HepG2 (cell line): ENCODE measurements around the gene SLC17A3. TPM values are rescaled to one million over a fixed set of nuclear protein-coding genes. Genes with fewer than 3 reads are reported as not detected.

ENCODE experiments used
- ATAC-seq: fragments of 200-7000 bp; cut with Tn5 transposase; 3 replicates; pipeline ENCODE4 v1.9.1; 2020; ENCODE audit warnings: mild to moderate bottlenecking, moderate library complexity
- BruUV-seq: library from RNA; stranded (reverse); fragments of 400-500 nt; replicated peaks from 2 replicates; lab custom pipeline; 2021; lab: Mats Ljungman, UMichigan
- CTCF ChIA-PET: fragments of 300-600 bp; formaldehyde crosslinking; extraction: SDS; loops from one replicate; lab custom pipeline; 2021; ENCODE audit warnings: low total read pairs, inconsistent platforms, low intra/inter-chr PET ratio; lab: Yijun Ruan, JAX
- POLR2A ChIA-PET: fragments of 350-600 bp; sonication (Branson Sonifier 250); formaldehyde crosslinking; loops from one replicate; lab custom pipeline; 2020; ENCODE audit warnings: antibody characterized with exemption, inconsistent platforms; lab: Yijun Ruan, JAX
- DNase-seq: peaks from one replicate; pipeline ENCODE4 v3.0.0-alpha.2; 2015; ENCODE audit warnings: low spot score
- FAIRE-seq: peaks from 3 replicates; lab custom pipeline; 2011; peaks lifted over from hg19 to GRCh38; lab: Jason Lieb, UNC
- H2AFZ ChIP-seq: one replicate; pipeline ENCODE4 v1.6.1; 2011; ENCODE audit warnings: low read length, inconsistent platforms
- H3K27ac ChIP-seq: fragments of 300-600 bp; 3 replicates; pipeline ENCODE4 v1.8.0; 2011; ENCODE audit warnings: mixed run types, mild to moderate bottlenecking, mixed read lengths, low read length, inconsistent platforms; ENCODE audit not compliant: insufficient read depth; ENCODE audit errors: extremely low read length
- H3K27me3 ChIP-seq, 2 experiments: fragments of 200-600 bp in 1 of 2; 2 replicates in 1 of 2; 3 replicates in 1 of 2; pipeline versions ENCODE4 v1.6.0 to v1.8.0; 2011; ENCODE audit warnings: low read length in 2 of 2, mild to moderate bottlenecking in 2 of 2, moderate library complexity in 2 of 2, inconsistent platforms in 1 of 2; ENCODE audit not compliant: insufficient read depth in 2 of 2, control insufficient read depth in 1 of 2
- H3K36me3 ChIP-seq, 2 experiments: fragments of 200-600 bp in 1 of 2; replicated peaks in 1 of 2; 2 replicates in 1 of 2; 3 replicates in 1 of 2; pipeline versions ENCODE4 v1.5.1 to v1.8.0; 2011; ENCODE audit warnings: low read length in 2 of 2, inconsistent platforms in 1 of 2; ENCODE audit not compliant: insufficient read depth in 2 of 2, control insufficient read depth in 1 of 2
- H3K4me1 ChIP-seq: 2 replicates; pipeline ENCODE4 v1.5.1; 2012; ENCODE audit warnings: low read length, inconsistent platforms; ENCODE audit not compliant: insufficient read depth
- H3K4me2 ChIP-seq: 2 replicates; pipeline ENCODE4 v1.6.0; 2011; ENCODE audit warnings: low read depth, low read length, inconsistent platforms
- H3K4me3 ChIP-seq, 3 experiments: fragments of 200-600 bp in 1 of 3; sonication (generic), shearing (Covaris generic) in 1 of 3; replicated peaks in 1 of 3; 2 replicates each; pipeline ENCODE4 v1.5.1; 2011 to 2016; ENCODE audit warnings: low read length in 3 of 3, inconsistent platforms in 2 of 3, low read depth in 2 of 3, mild to moderate bottlenecking in 2 of 3, control low read depth in 1 of 3, mixed read lengths in 1 of 3; ENCODE audit not compliant: insufficient read depth in 1 of 3
- H3K79me2 ChIP-seq: one replicate; pipeline ENCODE4 v1.6.1; 2011; ENCODE audit warnings: low read length, inconsistent platforms; ENCODE audit not compliant: insufficient read depth
- H3K9ac ChIP-seq: 2 replicates; pipeline ENCODE4 v1.6.0; 2011; ENCODE audit warnings: mild to moderate bottlenecking, low read depth, low read length, inconsistent platforms; ENCODE audit not compliant: insufficient read depth
- H3K9me3 ChIP-seq: 2 replicates; pipeline ENCODE4 v1.5.1; 2012; ENCODE audit warnings: mild to moderate bottlenecking, low read length
- H4K20me1 ChIP-seq: 2 replicates; pipeline ENCODE4 v1.6.0; 2011; ENCODE audit warnings: inconsistent platforms, mild to moderate bottlenecking, low read length, moderate library complexity; ENCODE audit not compliant: insufficient read depth
- BCL6 ChIP-seq: IDR thresholded peaks from 2 replicates; pipeline ENCODE4 v1.6.1; 2016; ENCODE audit warnings: missing genetic modification reagents, missing compliant biosample characterization
- CREM ChIP-seq, 2 experiments: sonication (generic) in 1 of 2; formaldehyde crosslinking in 1 of 2; IDR thresholded peaks; 2 replicates each; pipeline versions ENCODE4 v1.4.0 to v1.6.1; 2016 to 2020; ENCODE audit warnings: antibody characterized with exemption in 1 of 2, mild to moderate bottlenecking in 1 of 2, missing genetic modification reagents in 1 of 2
- EP300 ChIP-seq, 3 experiments: sonication (generic) in 1 of 3; formaldehyde crosslinking in 1 of 3; IDR thresholded peaks; 2 replicates each; pipeline versions ENCODE4 v1.5.1 to v1.6.1; 2011 to 2020; ENCODE audit warnings: low read depth in 2 of 3, low read length in 2 of 3, borderline replicate concordance in 1 of 3, improper control_type of control experiment in 1 of 3, mild to moderate bottlenecking in 1 of 3, missing genetic modification reagents in 1 of 3, moderate library complexity in 1 of 3
- FOXK2 ChIP-seq: fragments of 450-650 bp; IDR thresholded peaks from 2 replicates; pipeline ENCODE4 v1.6.1; 2016
- HNF4G ChIP-seq, 2 experiments: sonication (generic) in 1 of 2; formaldehyde crosslinking in 1 of 2; IDR thresholded peaks; 2 replicates each; pipeline versions ENCODE4 v1.4.0 to v1.6.1; 2011 to 2020; ENCODE audit warnings: borderline replicate concordance in 2 of 2, low read depth in 2 of 2, mild to moderate bottlenecking in 2 of 2, low read length in 1 of 2, missing genetic modification reagents in 1 of 2, moderate library complexity in 1 of 2
- JDP2 ChIP-seq: sonication (generic); formaldehyde crosslinking; IDR thresholded peaks from 2 replicates; pipeline ENCODE4 v1.8.1; 2022; ENCODE audit warnings: missing genetic modification reagents, borderline replicate concordance
- NFE2L2 ChIP-seq: fragments of 150-350 bp; IDR thresholded peaks from 2 replicates; pipeline ENCODE4 v1.6.1; 2014; ENCODE audit warnings: low read length
- TAF15 ChIP-seq: fragments of 200-400 bp; formaldehyde crosslinking; IDR thresholded peaks from one replicate; pipeline ENCODE4 v1.6.1; 2018; ENCODE audit warnings: mild to moderate bottlenecking, low read depth, low read length; ENCODE audit not compliant: poor library complexity, severe bottlenecking
- ZNF350 ChIP-seq: sonication (generic); formaldehyde crosslinking; IDR thresholded peaks from 2 replicates; pipeline ENCODE4 v1.4.0; 2020; ENCODE audit warnings: mild to moderate bottlenecking, low read depth, missing genetic modification reagents, borderline replicate concordance
- ZNF530 ChIP-seq: sonication (generic); formaldehyde crosslinking; IDR thresholded peaks from 2 replicates; pipeline ENCODE4 v1.5.0; 2020; ENCODE audit warnings: low read depth, mild to moderate bottlenecking, missing genetic modification reagents
- WGBS: methylation state at CpG from one replicate; pipeline ENCODE4 v1.1.6; 2017; ENCODE audit warnings: low lambda C conversion rate; 5-methylcytosine and 5-hydroxymethylcytosine counted together
- in situ Hi-C: cut with HindIII; loops from 2 replicates; pipeline ENCODE4 v1.10.0; 2017; ENCODE audit warnings: low pct_unique_long_range_greater_than_20kb; ENCODE audit not compliant: extremely low pct_ligation_motif_present
- intact Hi-C: fragments of 100-400 bp; cut with micrococcal nuclease; formaldehyde crosslinking; loops from one replicate; pipeline ENCODE4 v1.10.0; 2022; ENCODE audit not compliant: unreplicated experiment
- polyA plus RNA-seq, 8 experiments: library from polyadenylated mRNA; depleted of rRNA in 3 of 8; stranded (reverse) in 7 of 8; unstranded in 1 of 8; fragments of >200 nt; fragmentation: Illumina TruSeq in 4 of 8; extraction: Trizol in 4 of 8; gene quantifications; 2 replicates each; pipeline versions ENCODE4 v1.2.1 to v1.2.3, GENCODE V29; 2011 to 2016; ENCODE audit warnings: low read depth in 4 of 8, missing spikeins in 1 of 8, mixed read lengths in 1 of 8; ENCODE audit not compliant: insufficient read depth in 1 of 8
- total RNA-seq, 5 experiments: library from RNA; depleted of rRNA; stranded (reverse); fragments of >200 nt; fragmentation: Illumina TruSeq; extraction: Trizol; gene quantifications; 2 replicates each; pipeline ENCODE4 v1.2.3, GENCODE V29; 2016; ENCODE audit warnings: low read depth in 1 of 5
- TF ChIP-seq, protein P1 (sequence below): sonication (generic); formaldehyde crosslinking; IDR thresholded peaks from 2 replicates; pipeline ENCODE4 v1.5.0; 2020; ENCODE audit warnings: mild to moderate bottlenecking, low read depth, missing genetic modification reagents, borderline replicate concordance
- TF ChIP-seq, protein P2 (sequence below): sonication (generic); formaldehyde crosslinking; conservative IDR thresholded peaks from 2 replicates; pipeline ENCODE4 v1.4.0; 2020; ENCODE audit warnings: mild to moderate bottlenecking, missing genetic modification reagents, moderate library complexity
- TF ChIP-seq, protein P3 (sequence below): sonication (generic); formaldehyde crosslinking; IDR thresholded peaks from 2 replicates; pipeline ENCODE4 v1.5.0; 2020; ENCODE audit warnings: missing genetic modification reagents, mild to moderate bottlenecking, borderline replicate concordance
- TF ChIP-seq, protein P4 (sequence below): IDR thresholded peaks from 2 replicates; pipeline ENCODE4 v1.4.0; 2020; ENCODE audit warnings: mild to moderate bottlenecking, missing genetic modification reagents

The SLC17A3 gene
- total and polyA plus RNA-seq, 2 of the 13 experiments (the other 11 are each of a cell fraction or from before 2014, with no cell fraction given) = 0.09 to 0.11 TPM

DNA sequence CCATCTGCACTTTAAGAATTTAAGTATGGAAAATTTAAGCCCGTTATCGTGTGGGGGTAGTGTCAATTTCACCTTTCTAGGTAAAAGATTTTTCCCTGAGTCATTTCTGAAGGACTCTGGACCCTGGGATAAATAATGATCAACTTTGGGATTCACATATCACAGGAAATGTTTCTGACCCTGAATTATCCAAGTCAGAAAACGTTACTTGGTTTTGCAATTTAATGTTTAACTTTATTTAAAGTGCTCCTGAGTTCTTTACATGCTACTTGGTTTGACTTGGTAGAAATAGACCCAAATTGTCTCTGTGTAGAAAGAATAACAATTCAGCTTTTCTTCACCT lies 1.5 kb upstream of the SLC17A3 start:
- DNase-seq (peak; percentile 24), FAIRE-seq (peak; percentile 62), ATAC-seq (peak; percentile 23; the same call in 1 of the 3 replicates)
- POLR2A ChIA-PET = interaction anchor here (1.2 kb wide), 1 partner anchor 24 kb away, joined by 4 read pairs; no protein-coding TSS in a partner anchor
- Histone ChIP-seq H3K4me1 (peaks cover 37% of the 10 kb centered on the region), H3K9me3 (no peaks in the 10 kb centered on the region), H4K20me1 (no peaks in the 10 kb centered on the region), H3K79me2 (no peaks in the 10 kb centered on the region), H3K9ac (no peak overlapping the region), H3K27me3 (no peaks in the 10 kb centered on the region), H3K4me2 (peak overlapping the region; percentile 31; the same call in 1 of the 2 replicates), H2AFZ (no peak overlapping the region), H3K27ac (no peak overlapping the region), H3K4me3 (no peak overlapping the region), H3K36me3 (no peaks in the 10 kb centered on the region)
- CTCF ChIA-PET = no interaction called here
- in situ Hi-C loops (loop anchor here (25.0 kb wide), 1 partner anchor 613 kb away; no protein-coding TSS in a partner anchor), intact Hi-C loops (no loop called here)
- 1% methylated on average over 3 of the region's 3 CpGs for WGBS
- no TSS peak for BruUV-seq
- peak; percentile 66 for TF ChIP-seq BCL6
- TF ChIP-seq TAF15 = no peak
- TF ChIP-seq, protein P1, sequence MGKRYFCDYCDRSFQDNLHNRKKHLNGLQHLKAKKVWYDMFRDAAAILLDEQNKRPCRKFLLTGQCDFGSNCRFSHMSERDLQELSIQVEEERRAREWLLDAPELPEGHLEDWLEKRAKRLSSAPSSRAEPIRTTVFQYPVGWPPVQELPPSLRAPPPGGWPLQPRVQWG (CRISPR knock-in tag) = no peak
- TF ChIP-seq, protein P2, sequence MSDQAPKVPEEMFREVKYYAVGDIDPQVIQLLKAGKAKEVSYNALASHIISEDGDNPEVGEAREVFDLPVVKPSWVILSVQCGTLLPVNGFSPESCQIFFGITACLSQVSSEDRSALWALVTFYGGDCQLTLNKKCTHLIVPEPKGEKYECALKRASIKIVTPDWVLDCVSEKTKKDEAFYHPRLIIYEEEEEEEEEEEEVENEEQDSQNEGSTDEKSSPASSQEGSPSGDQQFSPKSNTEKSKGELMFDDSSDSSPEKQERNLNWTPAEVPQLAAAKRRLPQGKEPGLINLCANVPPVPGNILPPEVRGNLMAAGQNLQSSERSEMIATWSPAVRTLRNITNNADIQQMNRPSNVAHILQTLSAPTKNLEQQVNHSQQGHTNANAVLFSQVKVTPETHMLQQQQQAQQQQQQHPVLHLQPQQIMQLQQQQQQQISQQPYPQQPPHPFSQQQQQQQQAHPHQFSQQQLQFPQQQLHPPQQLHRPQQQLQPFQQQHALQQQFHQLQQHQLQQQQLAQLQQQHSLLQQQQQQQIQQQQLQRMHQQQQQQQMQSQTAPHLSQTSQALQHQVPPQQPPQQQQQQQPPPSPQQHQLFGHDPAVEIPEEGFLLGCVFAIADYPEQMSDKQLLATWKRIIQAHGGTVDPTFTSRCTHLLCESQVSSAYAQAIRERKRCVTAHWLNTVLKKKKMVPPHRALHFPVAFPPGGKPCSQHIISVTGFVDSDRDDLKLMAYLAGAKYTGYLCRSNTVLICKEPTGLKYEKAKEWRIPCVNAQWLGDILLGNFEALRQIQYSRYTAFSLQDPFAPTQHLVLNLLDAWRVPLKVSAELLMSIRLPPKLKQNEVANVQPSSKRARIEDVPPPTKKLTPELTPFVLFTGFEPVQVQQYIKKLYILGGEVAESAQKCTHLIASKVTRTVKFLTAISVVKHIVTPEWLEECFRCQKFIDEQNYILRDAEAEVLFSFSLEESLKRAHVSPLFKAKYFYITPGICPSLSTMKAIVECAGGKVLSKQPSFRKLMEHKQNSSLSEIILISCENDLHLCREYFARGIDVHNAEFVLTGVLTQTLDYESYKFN (CRISPR knock-in tag) = 0 out of 2 replicates have a peak, but pooled peaks have one; percentile 21
- TF ChIP-seq, protein P3, sequence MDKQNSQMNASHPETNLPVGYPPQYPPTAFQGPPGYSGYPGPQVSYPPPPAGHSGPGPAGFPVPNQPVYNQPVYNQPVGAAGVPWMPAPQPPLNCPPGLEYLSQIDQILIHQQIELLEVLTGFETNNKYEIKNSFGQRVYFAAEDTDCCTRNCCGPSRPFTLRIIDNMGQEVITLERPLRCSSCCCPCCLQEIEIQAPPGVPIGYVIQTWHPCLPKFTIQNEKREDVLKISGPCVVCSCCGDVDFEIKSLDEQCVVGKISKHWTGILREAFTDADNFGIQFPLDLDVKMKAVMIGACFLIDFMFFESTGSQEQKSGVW (CRISPR knock-in tag) = no peak
- 0 out of 2 replicates have a peak, but pooled peaks have one; percentile 38 for TF ChIP-seq CREM (IDR thresholded peaks at IDR 0.05)
- TF ChIP-seq CREM (CRISPR knock-in tag; IDR thresholded peaks at IDR 0.05) = no peak
- no peak for TF ChIP-seq FOXK2
- TF ChIP-seq ZNF530 (CRISPR knock-in tag) = no peak
- TF ChIP-seq HNF4G (IDR thresholded peaks at IDR 0.05; ENCODE audit: borderline replicate concordance, low read depth, low read length) = peak; percentile 8; the same call in 1 of the 2 replicates
- no peak for TF ChIP-seq HNF4G (CRISPR knock-in tag; IDR thresholded peaks at IDR 0.05; ENCODE audit: borderline replicate concordance, low read depth)
- TF ChIP-seq ZNF350 (CRISPR knock-in tag) = no peak
- TF ChIP-seq NFE2L2 = peak; percentile 39; the same call in 1 of the 2 replicates
- TF ChIP-seq, protein P4, sequence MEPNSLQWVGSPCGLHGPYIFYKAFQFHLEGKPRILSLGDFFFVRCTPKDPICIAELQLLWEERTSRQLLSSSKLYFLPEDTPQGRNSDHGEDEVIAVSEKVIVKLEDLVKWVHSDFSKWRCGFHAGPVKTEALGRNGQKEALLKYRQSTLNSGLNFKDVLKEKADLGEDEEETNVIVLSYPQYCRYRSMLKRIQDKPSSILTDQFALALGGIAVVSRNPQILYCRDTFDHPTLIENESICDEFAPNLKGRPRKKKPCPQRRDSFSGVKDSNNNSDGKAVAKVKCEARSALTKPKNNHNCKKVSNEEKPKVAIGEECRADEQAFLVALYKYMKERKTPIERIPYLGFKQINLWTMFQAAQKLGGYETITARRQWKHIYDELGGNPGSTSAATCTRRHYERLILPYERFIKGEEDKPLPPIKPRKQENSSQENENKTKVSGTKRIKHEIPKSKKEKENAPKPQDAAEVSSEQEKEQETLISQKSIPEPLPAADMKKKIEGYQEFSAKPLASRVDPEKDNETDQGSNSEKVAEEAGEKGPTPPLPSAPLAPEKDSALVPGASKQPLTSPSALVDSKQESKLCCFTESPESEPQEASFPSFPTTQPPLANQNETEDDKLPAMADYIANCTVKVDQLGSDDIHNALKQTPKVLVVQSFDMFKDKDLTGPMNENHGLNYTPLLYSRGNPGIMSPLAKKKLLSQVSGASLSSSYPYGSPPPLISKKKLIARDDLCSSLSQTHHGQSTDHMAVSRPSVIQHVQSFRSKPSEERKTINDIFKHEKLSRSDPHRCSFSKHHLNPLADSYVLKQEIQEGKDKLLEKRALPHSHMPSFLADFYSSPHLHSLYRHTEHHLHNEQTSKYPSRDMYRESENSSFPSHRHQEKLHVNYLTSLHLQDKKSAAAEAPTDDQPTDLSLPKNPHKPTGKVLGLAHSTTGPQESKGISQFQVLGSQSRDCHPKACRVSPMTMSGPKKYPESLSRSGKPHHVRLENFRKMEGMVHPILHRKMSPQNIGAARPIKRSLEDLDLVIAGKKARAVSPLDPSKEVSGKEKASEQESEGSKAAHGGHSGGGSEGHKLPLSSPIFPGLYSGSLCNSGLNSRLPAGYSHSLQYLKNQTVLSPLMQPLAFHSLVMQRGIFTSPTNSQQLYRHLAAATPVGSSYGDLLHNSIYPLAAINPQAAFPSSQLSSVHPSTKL (CRISPR knock-in tag) = peak; percentile 13; the same call in 1 of the 2 replicates
- TF ChIP-seq JDP2 (CRISPR knock-in tag) = no peak
- peak in 1 of 2 experiments; percentile 50; a peak in 1 of 4 replicates for TF ChIP-seq EP300 (IDR thresholded peaks at IDR 0.05; ENCODE audit: low read depth in 2 of 2, low read length in 2 of 2)
- no peak for TF ChIP-seq EP300 (CRISPR knock-in tag; IDR thresholded peaks at IDR 0.05; ENCODE audit: borderline replicate concordance)
